HS-27A (cell line): ENCODE results near the gene BCL2L1.
"Not testable (repeated sequence)": the region's sequence is repeated elsewhere in the genome, so short reads cannot be mapped to it uniquely, and the experiment has no call there.

Source experiments
- DNase-seq: peaks from one replicate; pipeline ENCODE4 v3.0.0-alpha.2; 2012; ENCODE audit warnings: low read depth, missing footprints

Gene BCL2L1

GRCh38 chr20:31648104-31648503, 74.6 kb downstream of the BCL2L1 start:
- DNase-seq, result not testable (repeated sequence)

- no peak for DNase-seq
These were observed 78.0 kb downstream of the BCL2L1 start for GRCh38 chr20:31644701-31645100.

GRCh38 chr20:31643522-31643921, 79.1 kb downstream of the BCL2L1 start:
- no peak for DNase-seq

- no peak for DNase-seq
These were observed 79.8 kb downstream of the BCL2L1 start for GRCh38 chr20:31642837-31643236.

- no peak for DNase-seq
These were observed 81.3 kb downstream of the BCL2L1 start for GRCh38 chr20:31641391-31641790.

GRCh38 chr20:31640259-31640658, 82.4 kb downstream of the BCL2L1 start:
- no peak for DNase-seq

GRCh38 chr20:31638816-31639215, 83.9 kb downstream of the BCL2L1 start:
- no peak for DNase-seq

GRCh38 chr20:31638317-31638716, 84.4 kb downstream of the BCL2L1 start:
- DNase-seq, result no peak

- DNase-seq, result no peak
These were observed 85.0 kb downstream of the BCL2L1 start, which contains the start of gene COX4I2 for GRCh38 chr20:31637660-31638059. COX4I2 (plus strand) TSS chr20:31637912; CDS start chr20:31639018, 1,106 bp downstream.

- DNase-seq, result no peak
These were observed 89.2 kb downstream of the BCL2L1 start for GRCh38 chr20:31633339-31633914.

GRCh38 chr20:31632548-31633338, 89.9 kb downstream of the BCL2L1 start:
- no peak for DNase-seq

- DNase-seq, result no peak
These were observed 92.4 kb downstream of the BCL2L1 start for GRCh38 chr20:31630187-31630790.

GRCh38 chr20:31628057-31628456, 94.6 kb downstream of the BCL2L1 start:
- DNase-seq, result not testable (repeated sequence)

GRCh38 chr20:31626534-31626933, 96.1 kb downstream of the BCL2L1 start:
- not testable (repeated sequence) for DNase-seq

- not testable (repeated sequence) for DNase-seq
These were observed 99.6 kb downstream of the BCL2L1 start for GRCh38 chr20:31623123-31623505.

GRCh38 chr20:31620246-31620645, 102.4 kb downstream of the BCL2L1 start:
- DNase-seq, result no peak

GRCh38 chr20:31617432-31618104, 105.1 kb downstream of the BCL2L1 start:
- DNase-seq, result no peak

GRCh38 chr20:31615416-31615815, 107.3 kb downstream of the BCL2L1 start:
- DNase-seq, result no peak
